Common myeloid progenitor, CD34-positive (primary cell): ENCODE data around the gene ARIH1.
"Not testable (repeated sequence)": the region's sequence is repeated elsewhere in the genome, so short reads cannot be mapped to it uniquely, and the experiment has no call there.

ENCODE experiments used
- CTCF ChIA-PET: fragments of 350-600 bp; sonication (Branson Sonifier 250); formaldehyde crosslinking; loops from one replicate; lab custom pipeline; 2021; ENCODE audit warnings: antibody characterized with exemption; lab: Charles Lee
- POLR2A ChIA-PET: fragments of 350-600 bp; sonication (Branson Sonifier 250); formaldehyde crosslinking; loops from one replicate; lab custom pipeline; 2021; ENCODE audit warnings: antibody characterized with exemption; lab: Charles Lee
- DNase-seq, 3 donors: peaks; one replicate each; pipeline versions ENCODE4 v3.0.0 to v3.0.0-alpha.2; 2013
- H3K27ac ChIP-seq, 2 experiments: 1 replicate in 1 of 2; 2 replicates in 1 of 2; pipeline ENCODE4 v1.7.0; 2013; ENCODE audit warnings: inconsistent platforms in 2 of 2, low read length in 2 of 2, mild to moderate bottlenecking in 2 of 2, low read depth in 1 of 2, moderate library complexity in 1 of 2; ENCODE audit not compliant: severe bottlenecking in 2 of 2, insufficient read depth in 1 of 2, poor library complexity in 1 of 2
- H3K27me3 ChIP-seq, 5 experiments: replicated peaks in 2 of 5; 1 replicate in 3 of 5; 2 replicates in 2 of 5; pipeline versions ENCODE4 v1.6.1 to v1.7.0; 2013; ENCODE audit warnings: low read length in 4 of 5, mild to moderate bottlenecking in 2 of 5, moderate library complexity in 2 of 5, inconsistent platforms in 1 of 5; ENCODE audit not compliant: insufficient read depth in 5 of 5, control insufficient read depth in 4 of 5
- H3K36me3 ChIP-seq, 4 experiments: 1 replicate in 2 of 4; 2 replicates in 2 of 4; pipeline versions ENCODE4 v1.6.1 to v1.7.0; 2013; ENCODE audit warnings: low read length in 3 of 4, control low read depth in 1 of 4, mild to moderate bottlenecking in 1 of 4; ENCODE audit not compliant: control insufficient read depth in 4 of 4, insufficient read depth in 4 of 4
- H3K4me1 ChIP-seq, 4 experiments: 1 replicate in 3 of 4; 2 replicates in 1 of 4; pipeline versions ENCODE4 v1.6.1 to v1.7.1; 2013; ENCODE audit warnings: low read length in 3 of 4, mild to moderate bottlenecking in 3 of 4, control low read depth in 1 of 4, inconsistent platforms in 1 of 4, moderate library complexity in 1 of 4; ENCODE audit not compliant: control insufficient read depth in 4 of 4, insufficient read depth in 4 of 4; ENCODE audit errors: control extremely low read depth in 1 of 4
- H3K4me3 ChIP-seq, 7 experiments: 1 replicate in 4 of 7; 2 replicates in 3 of 7; pipeline versions ENCODE4 v1.5.1 to v1.7.0; 2013; ENCODE audit warnings: mild to moderate bottlenecking in 7 of 7, low read length in 6 of 7, moderate library complexity in 6 of 7, inconsistent platforms in 2 of 7, low read depth in 2 of 7, control low read depth in 1 of 7; ENCODE audit not compliant: insufficient read depth in 4 of 7, control insufficient read depth in 1 of 7; ENCODE audit errors: extremely low read depth in 1 of 7
- H3K9me3 ChIP-seq, 5 experiments: 1 replicate in 4 of 5; 2 replicates in 1 of 5; pipeline versions ENCODE4 v1.6.1 to v1.7.1; 2013; ENCODE audit warnings: low read length in 4 of 5, mild to moderate bottlenecking in 2 of 5, inconsistent platforms in 1 of 5, low read depth in 1 of 5, moderate library complexity in 1 of 5; ENCODE audit not compliant: control insufficient read depth in 4 of 5, insufficient read depth in 2 of 5; ENCODE audit errors: control extremely low read depth in 1 of 5
- WGBS: methylation state at CpG from one replicate; pipeline ENCODE4 v1.1.5; 2013; ENCODE audit not compliant: insufficient coverage; 5-methylcytosine and 5-hydroxymethylcytosine counted together

ARIH1 gene

GRCh38 chr15:72642271-72642670 lies 168.1 kb downstream of the ARIH1 start:
- H3K4me1 ChIP-seq, DNase-seq, CTCF ChIA-PET, H3K36me3 ChIP-seq, POLR2A ChIA-PET, H3K27me3 ChIP-seq, H3K27ac ChIP-seq, H3K9me3 ChIP-seq, H3K4me3 ChIP-seq: not testable (repeated sequence)
- WGBS: no CpG with 5 or more reads among the region's 2 CpGs

GRCh38 chr15:72648631-72649253 lies 174.6 kb downstream of the ARIH1 start:
- H3K9me3 ChIP-seq, H3K27ac ChIP-seq, H3K4me1 ChIP-seq, H3K36me3 ChIP-seq, H3K27me3 ChIP-seq, DNase-seq, H3K4me3 ChIP-seq, POLR2A ChIA-PET, CTCF ChIA-PET: not testable (repeated sequence)
- 100% methylated on average over 2 of the region's 10 CpGs for WGBS
